ENCODE data around the gene BAIAP2L2. TPM values are rescaled to one million over a fixed set of nuclear protein-coding genes. Genes with fewer than 3 reads are reported as not detected.
"Not testable (repeated sequence)": the region's sequence is repeated elsewhere in the genome, so short reads cannot be mapped to it uniquely, and the experiment has no call there.

The BAIAP2L2 gene
- total RNA-seq, 2 experiments from 2014 or later, result 0.55 to 0.63 TPM

DNA sequence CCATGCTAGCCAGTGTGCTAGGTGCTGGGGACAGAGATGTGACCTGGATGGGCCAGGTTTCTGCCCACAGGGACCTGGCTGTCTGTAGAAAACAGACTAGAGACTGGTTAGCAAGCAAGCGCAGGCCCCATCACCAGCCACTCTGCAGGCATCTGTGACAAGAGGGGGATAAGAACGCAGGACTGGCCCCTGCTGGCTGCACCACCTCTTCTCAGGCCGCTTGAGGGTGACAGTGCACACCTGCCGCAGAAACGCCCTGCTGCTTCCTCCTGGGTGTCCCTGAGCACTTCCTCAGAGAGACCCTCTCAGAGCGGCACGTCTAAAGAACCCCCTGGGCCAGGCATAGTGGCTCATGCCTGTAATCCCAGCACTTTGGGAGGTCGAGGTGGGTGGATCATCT is 59.2 kb downstream of the BAIAP2L2 start:
- Mint-ChIP-seq H3K27ac (no peak overlapping the region), H3K27me3 (peaks cover 2% of the 10 kb centered on the region), H3K4me1 (peaks cover 3% of the 10 kb centered on the region), H3K36me3 (ENCODE audit: low read depth) (no peaks in the 10 kb centered on the region), H3K4me3 (no peak overlapping the region), H3K9me3 (no peaks in the 10 kb centered on the region)
- CTCF ChIA-PET, result interaction anchor here (0.8 to 1.8 kb wide), 10 partner anchors 45 to 631 kb away, joined by 3 to 18 read pairs (median 4); partner anchors contain the start of genes MAFF and TOMM22
- POLR2A ChIA-PET, result no interaction called here
- no peak for DNase-seq

- Mint-ChIP-seq H3K4me3 (no peak overlapping the region), H3K27me3 (peaks cover 2% of the 10 kb centered on the region), H3K9me3 (no peaks in the 10 kb centered on the region), H3K36me3 (ENCODE audit: low read depth) (no peaks in the 10 kb centered on the region), H3K4me1 (peaks cover 2% of the 10 kb centered on the region), H3K27ac (no peak overlapping the region)
- POLR2A ChIA-PET, result no interaction called here
- no peak for DNase-seq
- CTCF ChIA-PET, result no interaction called here
Observed at GRCh38 chr22:38050720-38051119, 59.8 kb downstream of the BAIAP2L2 start.

GRCh38 chr22:38049812-38050619 is 60.5 kb downstream of the BAIAP2L2 start:
- H3K4me3 Mint-ChIP-seq, result no peak overlapping the region
- no peaks in the 10 kb centered on the region for H3K36me3 Mint-ChIP-seq (ENCODE audit: low read depth)
- H3K27me3 Mint-ChIP-seq, result peaks cover 2% of the 10 kb centered on the region
- H3K27ac Mint-ChIP-seq, result no peak overlapping the region
- ChIA-PET POLR2A (interaction anchor here (0.9 kb wide), 1 partner anchor 9 kb away, joined by 3 read pairs; no protein-coding TSS in a partner anchor), CTCF (no interaction called here)
- H3K9me3 Mint-ChIP-seq, result no peaks in the 10 kb centered on the region
- no peak for DNase-seq
- peaks cover 2% of the 10 kb centered on the region for H3K4me1 Mint-ChIP-seq

DNA sequence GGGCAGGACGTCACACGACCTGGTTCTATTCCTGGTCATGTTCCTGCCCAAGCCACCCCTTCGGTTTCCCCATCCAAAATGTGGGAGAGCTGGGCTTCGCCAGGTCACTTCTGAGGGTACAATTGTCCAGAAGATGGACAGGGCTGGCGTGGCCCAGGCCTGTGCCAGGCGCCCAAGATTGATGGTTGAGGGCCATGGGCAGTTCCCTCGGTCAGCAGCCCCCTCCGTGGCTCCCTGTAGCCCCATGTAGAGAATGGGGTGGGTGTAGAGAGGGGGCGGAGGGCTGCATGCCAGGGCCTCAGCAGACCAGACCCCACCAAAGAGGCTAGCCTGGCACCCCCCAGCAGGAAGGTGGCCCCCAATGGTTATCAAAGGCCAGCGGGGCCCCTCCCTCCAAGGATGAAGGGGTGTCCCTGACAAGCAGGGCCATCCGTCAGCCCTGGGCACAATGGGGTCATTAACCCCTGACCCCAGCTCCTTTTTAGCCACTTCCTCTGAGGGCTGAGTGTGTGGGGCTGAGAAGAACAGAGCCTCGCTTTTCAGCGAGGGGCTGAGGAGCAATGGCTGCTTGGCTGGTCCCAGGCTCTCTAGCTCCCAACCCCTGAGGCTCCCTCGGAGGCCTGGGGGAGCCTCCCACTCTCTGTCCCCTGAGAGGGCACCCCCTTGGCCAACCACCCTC is 64.3 kb downstream of the BAIAP2L2 start:
- no peaks in the 10 kb centered on the region for H3K36me3 Mint-ChIP-seq (ENCODE audit: low read depth)

GRCh38 chr22:38043151-38044039 is 67.1 kb downstream of the BAIAP2L2 start:
- Mint-ChIP-seq H3K9me3 (no peaks in the 10 kb centered on the region), H3K4me1 (no peaks in the 10 kb centered on the region), H3K36me3 (ENCODE audit: low read depth) (no peaks in the 10 kb centered on the region), H3K4me3 (no peak overlapping the region), H3K27me3 (peaks cover 2% of the 10 kb centered on the region), H3K27ac (no peak overlapping the region)
- no peak for DNase-seq
- POLR2A ChIA-PET, result interaction anchor here (1.0 kb wide), 1 partner anchor 10 kb away, joined by 3 read pairs; no protein-coding TSS in a partner anchor
- CTCF ChIA-PET, result interaction anchor here (0.9 kb wide), 1 partner anchor 9 kb away, joined by 3 read pairs; no protein-coding TSS in a partner anchor

More for the DNA sequence above, 64.3 kb downstream of the BAIAP2L2 start:
- no peak for DNase-seq
- Mint-ChIP-seq H3K4me3 (no peak overlapping the region), H3K27ac (no peak overlapping the region), H3K27me3 (peaks cover 2% of the 10 kb centered on the region), H3K4me1 (no peaks in the 10 kb centered on the region), H3K9me3 (no peaks in the 10 kb centered on the region)
- POLR2A ChIA-PET, result no interaction called here
- CTCF ChIA-PET, result no interaction called here

DNA sequence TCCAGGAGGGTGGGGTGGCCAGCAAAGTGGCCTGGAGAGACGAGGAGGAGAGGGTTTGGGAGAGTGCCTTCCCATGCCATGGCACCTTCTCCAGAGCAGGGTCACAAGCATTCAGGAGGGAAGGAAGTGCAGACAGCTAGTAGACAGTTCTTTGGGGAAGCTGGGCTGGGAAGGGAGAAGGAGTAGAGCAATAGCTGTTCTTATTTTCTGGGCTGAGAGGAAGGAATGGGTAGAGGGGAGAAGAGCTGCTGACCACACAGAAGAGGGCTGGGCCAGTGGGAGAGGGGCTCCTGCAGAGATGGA is 68.0 kb downstream of the BAIAP2L2 start:
- no peak overlapping the region for H3K4me3 Mint-ChIP-seq
- H3K36me3 Mint-ChIP-seq (ENCODE audit: low read depth), result no peaks in the 10 kb centered on the region
- H3K4me1 Mint-ChIP-seq, result no peaks in the 10 kb centered on the region
- ChIA-PET CTCF (no interaction called here), POLR2A (no interaction called here)
- no peak for DNase-seq
- H3K9me3 Mint-ChIP-seq, result no peaks in the 10 kb centered on the region
- H3K27ac Mint-ChIP-seq, result no peak overlapping the region
- H3K27me3 Mint-ChIP-seq, result no peaks in the 10 kb centered on the region

DNA sequence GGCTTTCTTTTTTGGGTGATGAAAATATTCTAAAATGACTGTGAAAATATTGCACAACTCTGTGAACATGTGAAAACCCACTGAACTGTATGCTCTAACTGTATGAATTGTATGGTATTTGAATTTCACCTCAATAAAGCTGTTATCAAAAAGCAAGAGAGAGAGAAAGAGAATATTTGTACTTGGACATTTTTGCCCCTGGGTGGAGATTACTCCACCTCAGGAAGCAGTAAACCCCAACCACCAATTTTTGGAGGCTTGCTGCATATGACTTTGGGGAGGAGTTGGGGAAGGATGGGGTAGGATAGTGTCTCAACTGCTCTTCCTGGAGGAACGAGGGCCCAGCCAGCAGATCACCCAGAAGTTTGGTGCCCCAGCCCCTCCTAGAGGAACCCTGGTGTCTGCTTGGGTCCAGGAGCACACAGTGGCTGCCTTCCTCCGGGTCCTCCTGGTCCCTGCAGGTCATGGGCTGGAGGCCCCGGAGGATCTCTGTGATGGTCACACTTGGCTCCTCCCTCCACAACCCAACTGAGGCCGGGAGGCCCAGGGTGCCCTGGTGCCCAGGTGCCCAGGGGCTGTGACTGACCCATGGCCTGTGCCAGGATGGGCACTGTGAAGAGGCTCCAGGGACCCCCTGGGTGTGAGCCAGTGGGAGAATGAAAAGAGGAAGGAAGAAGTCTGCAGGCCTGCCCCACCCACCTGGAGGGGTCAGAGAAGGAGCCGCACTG is 68.6 kb downstream of the BAIAP2L2 start:
- Mint-ChIP-seq H3K36me3 (ENCODE audit: low read depth) (no peaks in the 10 kb centered on the region), H3K27me3 (no peaks in the 10 kb centered on the region), H3K9me3 (no peaks in the 10 kb centered on the region), H3K27ac (no peak overlapping the region), H3K4me1 (no peaks in the 10 kb centered on the region), H3K4me3 (no peak overlapping the region)
- ChIA-PET POLR2A (no interaction called here), CTCF (no interaction called here)
- DNase-seq, result no peak

DNA sequence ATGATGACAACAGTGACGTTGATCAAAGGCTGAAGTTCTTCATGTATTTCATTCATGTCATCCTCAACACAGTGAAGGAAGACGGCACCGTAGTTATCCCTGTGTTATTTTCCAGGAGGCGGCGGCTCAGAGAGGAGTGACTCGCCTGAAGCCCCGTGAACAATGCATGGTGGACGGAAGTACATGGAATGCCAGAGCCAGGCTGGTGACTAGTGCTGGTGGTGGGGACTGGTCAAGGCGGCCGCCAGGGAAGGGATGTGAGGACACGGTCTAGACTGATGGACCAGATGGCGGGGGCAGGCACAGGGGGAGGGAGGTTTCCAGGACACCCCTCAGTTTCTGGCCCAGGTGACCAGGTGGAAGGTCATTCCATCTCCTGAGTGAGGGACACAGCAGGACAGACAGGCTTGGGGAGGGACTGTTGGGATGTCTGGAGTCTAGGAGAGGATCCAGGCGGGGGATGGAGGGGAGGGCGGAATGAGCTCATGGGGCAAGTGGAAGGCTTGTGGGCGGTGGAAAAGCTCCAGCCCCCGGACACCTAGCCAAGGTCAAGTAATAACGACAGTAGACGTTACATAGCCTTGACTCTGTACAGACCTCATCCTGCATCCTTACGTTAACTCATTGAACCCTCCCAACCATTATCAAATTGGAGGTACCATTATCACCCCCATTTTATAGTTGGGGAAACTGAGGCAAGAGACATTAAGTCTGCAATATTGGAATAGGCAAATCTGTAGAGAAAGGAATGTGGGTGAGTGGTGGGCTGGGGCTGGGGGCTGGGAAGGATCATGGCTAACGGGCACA is 69.3 kb downstream of the BAIAP2L2 start:
- ChIA-PET CTCF (no interaction called here), POLR2A (no interaction called here)
- DNase-seq, result no peak
- H3K9me3 Mint-ChIP-seq, result no peaks in the 10 kb centered on the region
- no peaks in the 10 kb centered on the region for H3K27me3 Mint-ChIP-seq
- no peak overlapping the region for H3K27ac Mint-ChIP-seq
- no peak overlapping the region for H3K4me3 Mint-ChIP-seq
- no peaks in the 10 kb centered on the region for H3K36me3 Mint-ChIP-seq (ENCODE audit: low read depth)
- no peaks in the 10 kb centered on the region for H3K4me1 Mint-ChIP-seq

GRCh38 chr22:38038890-38039812 is 71.3 kb downstream of the BAIAP2L2 start:
- POLR2A ChIA-PET, result no interaction called here
- H3K27ac Mint-ChIP-seq, result no peak overlapping the region
- DNase-seq, result no peak
- no peaks in the 10 kb centered on the region for H3K36me3 Mint-ChIP-seq (ENCODE audit: low read depth)
- CTCF ChIA-PET, result interaction anchor here (0.6 to 0.7 kb wide), 2 partner anchors 210 to 634 kb away, joined by 3 to 4 read pairs; no protein-coding TSS in a partner anchor
- H3K4me1 Mint-ChIP-seq, result no peaks in the 10 kb centered on the region
- H3K4me3 Mint-ChIP-seq, result no peak overlapping the region
- no peaks in the 10 kb centered on the region for H3K27me3 Mint-ChIP-seq
- H3K9me3 Mint-ChIP-seq, result no peaks in the 10 kb centered on the region

DNA sequence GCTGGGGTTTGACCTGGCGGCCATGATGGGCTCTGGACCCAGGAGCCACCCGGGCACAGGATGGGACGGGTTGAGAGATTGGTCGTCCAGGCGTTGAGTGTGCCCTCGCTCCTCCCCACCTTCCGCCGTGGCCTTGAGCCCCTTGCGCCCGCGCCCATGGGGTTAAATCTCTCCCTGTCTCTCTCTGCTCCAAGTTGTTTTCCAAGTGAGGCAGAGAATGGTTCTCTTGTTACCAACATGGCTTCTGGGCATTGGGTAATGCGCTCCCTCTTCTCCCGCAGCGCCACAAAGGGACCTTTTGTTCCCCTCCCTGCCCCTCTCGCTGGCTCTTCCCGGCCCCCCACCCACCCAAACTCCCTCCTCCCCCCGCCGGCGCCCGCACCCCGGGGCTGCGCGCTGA is 72.1 kb downstream of the BAIAP2L2 start:
- POLR2A ChIA-PET, result no interaction called here
- no peak for DNase-seq
- no peak overlapping the region for H3K4me3 Mint-ChIP-seq
- H3K27ac Mint-ChIP-seq, result no peak overlapping the region
- H3K36me3 Mint-ChIP-seq (ENCODE audit: low read depth), result no peaks in the 10 kb centered on the region
- CTCF ChIA-PET, result no interaction called here
- no peaks in the 10 kb centered on the region for H3K9me3 Mint-ChIP-seq
- H3K4me1 Mint-ChIP-seq, result no peaks in the 10 kb centered on the region
- no peaks in the 10 kb centered on the region for H3K27me3 Mint-ChIP-seq

DNA sequence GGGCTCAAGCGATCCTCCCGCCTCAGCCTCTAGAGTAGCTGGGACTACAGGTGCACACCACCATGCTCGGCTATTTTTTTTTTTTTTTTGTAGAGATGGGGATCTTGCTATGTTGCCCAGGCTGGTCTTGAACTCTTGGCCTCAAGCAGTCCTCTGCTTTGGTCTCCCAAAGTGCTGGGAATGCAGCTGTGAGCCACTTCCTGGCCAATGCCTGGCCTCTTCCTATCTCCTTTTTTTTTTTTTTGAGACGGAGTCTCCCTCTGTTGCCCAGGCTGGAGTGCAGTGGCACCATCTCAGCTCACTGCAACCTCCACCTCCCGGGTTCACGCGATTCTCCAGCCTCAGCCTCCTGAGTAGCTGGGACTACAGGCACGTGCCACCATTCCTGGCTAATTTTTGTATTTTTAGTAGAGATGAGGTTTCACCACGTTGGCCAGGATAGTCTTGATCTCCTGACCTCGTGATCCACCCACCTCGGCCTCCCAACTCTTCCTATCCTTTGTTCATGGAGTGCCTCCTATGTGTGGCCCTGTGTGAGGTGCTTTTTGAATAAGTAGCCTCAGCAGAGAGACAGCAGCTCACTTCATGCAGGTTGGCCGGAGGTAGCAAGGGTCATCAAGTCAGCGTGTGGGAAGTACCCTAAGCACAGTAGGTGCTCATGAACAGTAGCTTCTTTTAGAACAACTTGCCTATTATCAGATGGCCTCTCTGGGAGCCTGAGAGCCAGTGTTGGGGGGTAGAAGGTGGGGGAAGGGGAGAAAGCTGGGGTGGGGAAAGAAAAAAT is 72.9 kb downstream of the BAIAP2L2 start:
- POLR2A ChIA-PET, result not testable (repeated sequence)

More for the DNA sequence above, 72.9 kb downstream of the BAIAP2L2 start:
- H3K9me3 Mint-ChIP-seq; H3K36me3 Mint-ChIP-seq (ENCODE audit: low read depth); H3K27ac Mint-ChIP-seq; H3K4me3 Mint-ChIP-seq; DNase-seq; CTCF ChIA-PET; H3K4me1 Mint-ChIP-seq; H3K27me3 Mint-ChIP-seq: not testable (repeated sequence)
